Lower leg skin (tissue), 3 donors: Measurements from ENCODE around the gene DNPH1.

Experiments
- CTCF ChIP-seq, 3 donors: fragments of 450-650 bp; IDR thresholded peaks; one replicate each; pipeline ENCODE4 v1.5.1; 2016; ENCODE audit warnings: antibody characterized with exemption in 3 of 3, mild to moderate bottlenecking in 3 of 3, moderate library complexity in 2 of 3
- POLR2A ChIP-seq, 2 donors: fragments of 450-650 bp; IDR thresholded peaks; one replicate each; pipeline ENCODE4 v1.6.1; 2016 to 2017; ENCODE audit warnings: antibody characterized with exemption in 2 of 2, mild to moderate bottlenecking in 1 of 2, moderate library complexity in 1 of 2

GRCh38 chr6:43219119-43219518 is 10.2 kb downstream of the DNPH1 start:
- no peak for TF ChIP-seq CTCF (IDR thresholded peaks at IDR 0.05)
- no peak for TF ChIP-seq POLR2A (IDR thresholded peaks at IDR 0.05)
